ENCODE data around the gene DAND5.

DNA sequence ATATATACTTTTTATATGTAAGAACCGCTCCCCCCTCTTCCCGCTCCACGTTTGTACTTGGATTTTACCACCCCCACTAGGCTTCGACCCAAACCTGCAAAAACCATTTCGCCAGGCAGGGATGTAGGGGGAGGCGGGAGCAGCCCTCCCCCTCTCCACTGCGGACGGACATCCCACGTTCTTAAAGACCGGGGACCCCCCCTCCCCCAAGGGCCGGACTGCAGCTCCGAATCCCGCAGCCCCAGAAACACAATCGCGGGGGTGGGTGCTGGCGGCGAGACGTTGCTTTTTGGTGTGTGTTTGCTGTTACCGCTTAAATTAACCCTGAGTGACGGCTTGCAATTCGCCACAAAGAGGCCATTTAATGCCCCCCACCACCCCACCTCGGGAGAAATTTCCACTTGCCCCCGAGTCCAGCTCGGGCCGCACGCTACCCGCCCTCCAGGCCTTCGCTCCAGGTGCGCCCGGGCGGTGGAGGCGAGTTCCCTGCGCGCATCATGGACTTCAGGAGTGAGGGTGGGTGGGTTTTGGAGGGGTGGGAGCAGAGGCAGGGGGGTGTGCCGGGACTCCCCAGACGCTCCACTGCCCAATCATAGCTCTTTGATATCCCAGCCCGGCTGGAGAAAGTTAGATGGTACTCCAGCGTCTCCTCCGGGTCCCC, 41.7 kb downstream of the DAND5 start:
- TF ChIP-seq, protein P1, sequence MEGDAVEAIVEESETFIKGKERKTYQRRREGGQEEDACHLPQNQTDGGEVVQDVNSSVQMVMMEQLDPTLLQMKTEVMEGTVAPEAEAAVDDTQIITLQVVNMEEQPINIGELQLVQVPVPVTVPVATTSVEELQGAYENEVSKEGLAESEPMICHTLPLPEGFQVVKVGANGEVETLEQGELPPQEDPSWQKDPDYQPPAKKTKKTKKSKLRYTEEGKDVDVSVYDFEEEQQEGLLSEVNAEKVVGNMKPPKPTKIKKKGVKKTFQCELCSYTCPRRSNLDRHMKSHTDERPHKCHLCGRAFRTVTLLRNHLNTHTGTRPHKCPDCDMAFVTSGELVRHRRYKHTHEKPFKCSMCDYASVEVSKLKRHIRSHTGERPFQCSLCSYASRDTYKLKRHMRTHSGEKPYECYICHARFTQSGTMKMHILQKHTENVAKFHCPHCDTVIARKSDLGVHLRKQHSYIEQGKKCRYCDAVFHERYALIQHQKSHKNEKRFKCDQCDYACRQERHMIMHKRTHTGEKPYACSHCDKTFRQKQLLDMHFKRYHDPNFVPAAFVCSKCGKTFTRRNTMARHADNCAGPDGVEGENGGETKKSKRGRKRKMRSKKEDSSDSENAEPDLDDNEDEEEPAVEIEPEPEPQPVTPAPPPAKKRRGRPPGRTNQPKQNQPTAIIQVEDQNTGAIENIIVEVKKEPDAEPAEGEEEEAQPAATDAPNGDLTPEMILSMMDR (IDR thresholded peaks at IDR 0.05; ENCODE audit: insufficient read depth, low read depth, low read length), result no peak
- no peak for TF ChIP-seq EZH2 (IDR thresholded peaks at IDR 0.05; ENCODE audit: insufficient read depth, low read length)

All from astrocyte (in vitro differentiated cells and primary cell).